Stimulated activated CD8-positive, alpha-beta memory T cell treated with anti-CD3 and anti-CD28 coated beads, Interleukin-15, amount 100 ng/mL, for 1 hour (primary cell): ENCODE results near the gene SLC22A3.

Source experiments
- DNase-seq: peaks from one replicate; pipeline ENCODE4 v3.0.0-alpha.2; 2020; ENCODE audit warnings: low read depth

Gene SLC22A3

GRCh38 chr6:160418370-160418769 is 70.2 kb downstream of the SLC22A3 start:
- no peak for DNase-seq

GRCh38 chr6:160419488-160419887 is 71.3 kb downstream of the SLC22A3 start:
- DNase-seq = no peak

- DNase-seq = no peak
Observed at GRCh38 chr6:160420253-160420968, 72.2 kb downstream of the SLC22A3 start.

- DNase-seq = no peak
Observed at GRCh38 chr6:160420969-160421556, 72.9 kb downstream of the SLC22A3 start.

GRCh38 chr6:160421854-160422253 is 73.7 kb downstream of the SLC22A3 start:
- no peak for DNase-seq

- DNase-seq = no peak
Observed at GRCh38 chr6:160424256-160424655, 76.1 kb downstream of the SLC22A3 start.

GRCh38 chr6:160426136-160426535 is 78.0 kb downstream of the SLC22A3 start:
- DNase-seq = no peak

GRCh38 chr6:160427312-160428068 is 79.3 kb downstream of the SLC22A3 start:
- DNase-seq = no peak

GRCh38 chr6:160428069-160428430 is 79.9 kb downstream of the SLC22A3 start:
- DNase-seq = no peak

- DNase-seq = no peak
Observed at GRCh38 chr6:160428818-160429619, 80.8 kb downstream of the SLC22A3 start.

GRCh38 chr6:160429620-160429895 is 81.4 kb downstream of the SLC22A3 start:
- no peak for DNase-seq

- DNase-seq = no peak
Observed at GRCh38 chr6:160430203-160430602, 82.0 kb downstream of the SLC22A3 start.

GRCh38 chr6:160430751-160431150 is 82.6 kb downstream of the SLC22A3 start:
- no peak for DNase-seq

- DNase-seq = no peak
Observed at GRCh38 chr6:160431226-160431625, 83.0 kb downstream of the SLC22A3 start.

- no peak for DNase-seq
Observed at GRCh38 chr6:160431791-160432404, 83.7 kb downstream of the SLC22A3 start.

GRCh38 chr6:160435935-160436334 is 87.8 kb downstream of the SLC22A3 start:
- no peak for DNase-seq

- no peak for DNase-seq
Observed at GRCh38 chr6:160437154-160437553, 89.0 kb downstream of the SLC22A3 start.

- DNase-seq = no peak
Observed at GRCh38 chr6:160437775-160438174, 89.6 kb downstream of the SLC22A3 start.

- DNase-seq = no peak
Observed at GRCh38 chr6:160438481-160438880, 90.3 kb downstream of the SLC22A3 start.

GRCh38 chr6:160439751-160440150 is 91.6 kb downstream of the SLC22A3 start:
- no peak for DNase-seq

- DNase-seq = no peak
Observed at GRCh38 chr6:160442151-160442550, 94.0 kb downstream of the SLC22A3 start.

- no peak for DNase-seq
Observed at GRCh38 chr6:160445130-160445529, 97.0 kb downstream of the SLC22A3 start.
